ENCODE results near the gene NAB1.

GRCh38 chr2:190668892-190669291 is 20.0 kb downstream of the NAB1 start:
- TF ChIP-seq EZH2 (IDR thresholded peaks at IDR 0.05; ENCODE audit: borderline replicate concordance, low read depth, low read length, severe bottlenecking), result no peak
- TF ChIP-seq, protein P1, sequence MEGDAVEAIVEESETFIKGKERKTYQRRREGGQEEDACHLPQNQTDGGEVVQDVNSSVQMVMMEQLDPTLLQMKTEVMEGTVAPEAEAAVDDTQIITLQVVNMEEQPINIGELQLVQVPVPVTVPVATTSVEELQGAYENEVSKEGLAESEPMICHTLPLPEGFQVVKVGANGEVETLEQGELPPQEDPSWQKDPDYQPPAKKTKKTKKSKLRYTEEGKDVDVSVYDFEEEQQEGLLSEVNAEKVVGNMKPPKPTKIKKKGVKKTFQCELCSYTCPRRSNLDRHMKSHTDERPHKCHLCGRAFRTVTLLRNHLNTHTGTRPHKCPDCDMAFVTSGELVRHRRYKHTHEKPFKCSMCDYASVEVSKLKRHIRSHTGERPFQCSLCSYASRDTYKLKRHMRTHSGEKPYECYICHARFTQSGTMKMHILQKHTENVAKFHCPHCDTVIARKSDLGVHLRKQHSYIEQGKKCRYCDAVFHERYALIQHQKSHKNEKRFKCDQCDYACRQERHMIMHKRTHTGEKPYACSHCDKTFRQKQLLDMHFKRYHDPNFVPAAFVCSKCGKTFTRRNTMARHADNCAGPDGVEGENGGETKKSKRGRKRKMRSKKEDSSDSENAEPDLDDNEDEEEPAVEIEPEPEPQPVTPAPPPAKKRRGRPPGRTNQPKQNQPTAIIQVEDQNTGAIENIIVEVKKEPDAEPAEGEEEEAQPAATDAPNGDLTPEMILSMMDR (IDR thresholded peaks at IDR 0.05; ENCODE audit: borderline replicate concordance, extremely low read depth, low read length, poor library complexity, severe bottlenecking), result no peak
